K562 (cell line): ENCODE measurements around the gene CPPED1.

Experiments used
- BHLHE40 ChIP-seq: IDR thresholded peaks from 2 replicates; pipeline ENCODE4 v1.6.1; 2011; ENCODE audit warnings: low read length, improper control_type of control experiment
- CHD2 ChIP-seq: IDR thresholded peaks from 2 replicates; pipeline ENCODE4 v1.6.1; 2011; ENCODE audit warnings: low read depth, low read length
- HNRNPH1 ChIP-seq: fragments of 200-400 bp; formaldehyde crosslinking; optimal IDR thresholded peaks from 2 replicates; pipeline ENCODE3; 2017; ENCODE audit warnings: low read depth, mild to moderate bottlenecking, low read length, moderate library complexity
- NBN ChIP-seq: fragments of 450-650 bp; IDR thresholded peaks from 2 replicates; pipeline ENCODE4 v1.6.1; 2016; ENCODE audit warnings: low read depth, mild to moderate bottlenecking
- POLR2A ChIP-seq: fragments of 450-650 bp; conservative IDR thresholded peaks from 2 replicates; pipeline ENCODE4 v1.6.1; 2016
- POLR2AphosphoS5 ChIP-seq: IDR thresholded peaks from 2 replicates; pipeline ENCODE4 v1.6.1; 2011; ENCODE audit warnings: mild to moderate bottlenecking, low read depth, low read length, moderate library complexity; ENCODE audit not compliant: control insufficient read depth, insufficient read depth
- RBM14 ChIP-seq: fragments of 200-400 bp; formaldehyde crosslinking; IDR thresholded peaks from 2 replicates; pipeline ENCODE4 v1.6.1; 2018; ENCODE audit warnings: low read depth, mild to moderate bottlenecking, low read length, moderate library complexity, borderline replicate concordance; ENCODE audit not compliant: insufficient read depth
- SMC3 ChIP-seq: conservative IDR thresholded peaks from 2 replicates; pipeline ENCODE4 v1.6.1; 2011; ENCODE audit warnings: low read depth, low read length, improper control_type of control experiment; ENCODE audit not compliant: insufficient read depth
- TRIM24 ChIP-seq, 2 experiments: fragments of 450-650 bp; IDR thresholded peaks; 2 replicates each; pipeline ENCODE4 v1.6.1; 2016
- ZC3H8 ChIP-seq: fragments of 450-650 bp; IDR thresholded peaks from 2 replicates; pipeline ENCODE4 v1.6.1; 2017
- ZNF561 ChIP-seq: fragments of 450-650 bp; formaldehyde crosslinking; conservative IDR thresholded peaks from 2 replicates; pipeline ENCODE4 v1.4.0; 2020; ENCODE audit warnings: mild to moderate bottlenecking, moderate library complexity
- TF ChIP-seq, protein P1 (sequence below): fragments of 200-800 bp; sonication (Bioruptor generic); IDR thresholded peaks from 2 replicates; pipeline ENCODE4 v1.6.1; 2016; ENCODE audit warnings: missing genetic modification characterization, missing compliant biosample characterization
- TF ChIP-seq, protein P2 (sequence below): fragments of 250-450 bp; sonication (Bioruptor Pico); IDR thresholded peaks from 2 replicates; pipeline ENCODE4 v1.4.0; 2020; ENCODE audit warnings: mild to moderate bottlenecking, moderate library complexity

DNA sequence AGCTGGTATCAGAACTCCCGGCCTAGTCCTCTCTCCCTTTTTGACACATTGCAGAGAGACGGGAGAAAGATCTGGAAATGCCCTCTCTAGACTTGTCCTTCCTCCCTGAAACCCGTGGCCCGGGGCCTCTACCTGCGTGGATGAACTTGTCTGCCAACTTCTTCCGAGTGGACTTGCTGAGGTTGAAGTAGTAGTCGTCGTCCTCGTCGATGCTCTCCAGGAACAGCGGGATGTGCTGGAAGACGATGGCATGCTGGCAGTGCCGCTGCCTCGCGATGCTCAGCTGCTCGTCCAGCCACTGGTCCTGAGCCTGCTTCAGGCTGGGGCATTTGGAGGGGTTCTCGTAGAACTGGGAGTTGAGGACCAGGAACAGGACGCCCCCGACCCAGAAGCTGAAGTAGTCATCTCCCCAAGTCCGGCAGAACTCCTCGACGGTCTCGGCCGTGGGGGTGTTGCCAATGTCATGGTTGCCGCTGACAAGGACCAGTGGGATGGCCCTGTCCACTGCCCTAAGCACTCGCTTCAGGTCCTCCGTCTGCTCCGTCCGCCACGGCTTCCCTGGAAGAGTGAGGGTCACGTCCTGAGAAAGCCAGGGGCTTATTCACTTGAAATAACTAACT is 99.1 kb downstream of the CPPED1 start:
- TF ChIP-seq POLR2AphosphoS5 (no peak), SMC3 (no peak), ZC3H8 (no peak), POLR2A (no peak), HNRNPH1 (no peak), ZNF561 (CRISPR knock-in tag) (no peak), NBN (no peak), BHLHE40 (no peak), TRIM24 (IDR thresholded peaks at IDR 0.05) (no peak), RBM14 (no peak), CHD2 (no peak)
- TF ChIP-seq, protein P1, sequence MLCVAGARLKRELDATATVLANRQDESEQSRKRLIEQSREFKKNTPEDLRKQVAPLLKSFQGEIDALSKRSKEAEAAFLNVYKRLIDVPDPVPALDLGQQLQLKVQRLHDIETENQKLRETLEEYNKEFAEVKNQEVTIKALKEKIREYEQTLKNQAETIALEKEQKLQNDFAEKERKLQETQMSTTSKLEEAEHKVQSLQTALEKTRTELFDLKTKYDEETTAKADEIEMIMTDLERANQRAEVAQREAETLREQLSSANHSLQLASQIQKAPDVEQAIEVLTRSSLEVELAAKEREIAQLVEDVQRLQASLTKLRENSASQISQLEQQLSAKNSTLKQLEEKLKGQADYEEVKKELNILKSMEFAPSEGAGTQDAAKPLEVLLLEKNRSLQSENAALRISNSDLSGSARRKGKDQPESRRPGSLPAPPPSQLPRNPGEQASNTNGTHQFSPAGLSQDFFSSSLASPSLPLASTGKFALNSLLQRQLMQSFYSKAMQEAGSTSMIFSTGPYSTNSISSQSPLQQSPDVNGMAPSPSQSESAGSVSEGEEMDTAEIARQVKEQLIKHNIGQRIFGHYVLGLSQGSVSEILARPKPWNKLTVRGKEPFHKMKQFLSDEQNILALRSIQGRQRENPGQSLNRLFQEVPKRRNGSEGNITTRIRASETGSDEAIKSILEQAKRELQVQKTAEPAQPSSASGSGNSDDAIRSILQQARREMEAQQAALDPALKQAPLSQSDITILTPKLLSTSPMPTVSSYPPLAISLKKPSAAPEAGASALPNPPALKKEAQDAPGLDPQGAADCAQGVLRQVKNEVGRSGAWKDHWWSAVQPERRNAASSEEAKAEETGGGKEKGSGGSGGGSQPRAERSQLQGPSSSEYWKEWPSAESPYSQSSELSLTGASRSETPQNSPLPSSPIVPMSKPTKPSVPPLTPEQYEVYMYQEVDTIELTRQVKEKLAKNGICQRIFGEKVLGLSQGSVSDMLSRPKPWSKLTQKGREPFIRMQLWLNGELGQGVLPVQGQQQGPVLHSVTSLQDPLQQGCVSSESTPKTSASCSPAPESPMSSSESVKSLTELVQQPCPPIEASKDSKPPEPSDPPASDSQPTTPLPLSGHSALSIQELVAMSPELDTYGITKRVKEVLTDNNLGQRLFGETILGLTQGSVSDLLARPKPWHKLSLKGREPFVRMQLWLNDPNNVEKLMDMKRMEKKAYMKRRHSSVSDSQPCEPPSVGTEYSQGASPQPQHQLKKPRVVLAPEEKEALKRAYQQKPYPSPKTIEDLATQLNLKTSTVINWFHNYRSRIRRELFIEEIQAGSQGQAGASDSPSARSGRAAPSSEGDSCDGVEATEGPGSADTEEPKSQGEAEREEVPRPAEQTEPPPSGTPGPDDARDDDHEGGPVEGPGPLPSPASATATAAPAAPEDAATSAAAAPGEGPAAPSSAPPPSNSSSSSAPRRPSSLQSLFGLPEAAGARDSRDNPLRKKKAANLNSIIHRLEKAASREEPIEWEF (CRISPR knock-in tag), result no peak
- TF ChIP-seq, protein P2, sequence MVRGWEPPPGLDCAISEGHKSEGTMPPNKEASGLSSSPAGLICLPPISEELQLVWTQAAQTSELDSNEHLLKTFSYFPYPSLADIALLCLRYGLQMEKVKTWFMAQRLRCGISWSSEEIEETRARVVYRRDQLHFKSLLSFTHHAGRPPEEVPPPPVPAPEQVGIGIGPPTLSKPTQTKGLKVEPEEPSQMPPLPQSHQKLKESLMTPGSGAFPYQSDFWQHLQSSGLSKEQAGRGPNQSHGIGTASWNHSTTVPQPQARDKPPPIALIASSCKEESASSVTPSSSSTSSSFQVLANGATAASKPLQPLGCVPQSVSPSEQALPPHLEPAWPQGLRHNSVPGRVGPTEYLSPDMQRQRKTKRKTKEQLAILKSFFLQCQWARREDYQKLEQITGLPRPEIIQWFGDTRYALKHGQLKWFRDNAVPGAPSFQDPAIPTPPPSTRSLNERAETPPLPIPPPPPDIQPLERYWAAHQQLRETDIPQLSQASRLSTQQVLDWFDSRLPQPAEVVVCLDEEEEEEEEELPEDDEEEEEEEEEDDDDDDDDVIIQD (CRISPR knock-in tag), result no peak
